ENCODE results near the gene CCNB2. TPM values are rescaled to one million over a fixed set of nuclear protein-coding genes. Genes with fewer than 3 reads are reported as not detected.
"Not testable (repeated sequence)": the region's sequence is repeated elsewhere in the genome, so short reads cannot be mapped to it uniquely, and the experiment has no call there.

CCNB2 gene
- total RNA-seq (2014; rRNA removed; shearing (Covaris generic)) = 92.3 and 116 TPM in 2 replicates
- polyA plus RNA-seq (2015; cell fraction: cytosol; rRNA removed) = 115 and 119 TPM in 2 replicates
- polyA plus RNA-seq (2015; cell fraction: nucleus; rRNA removed) = 108 and 124 TPM in 2 replicates

- peak; percentile 95 for DNase-seq (ENCODE audit: low read depth)
Measured at GRCh38 chr15:59104912-59105732, at the start of gene CCNB2. Gene CCNB2, plus strand, starts transcription at chr15:59105146. Its CDS starts 123 bp downstream, at chr15:59105269.

GRCh38 chr15:59059076-59059597 lies 45.8 kb upstream of the CCNB2 start:
- DNase-seq (ENCODE audit: low read depth) = no peak

DNA sequence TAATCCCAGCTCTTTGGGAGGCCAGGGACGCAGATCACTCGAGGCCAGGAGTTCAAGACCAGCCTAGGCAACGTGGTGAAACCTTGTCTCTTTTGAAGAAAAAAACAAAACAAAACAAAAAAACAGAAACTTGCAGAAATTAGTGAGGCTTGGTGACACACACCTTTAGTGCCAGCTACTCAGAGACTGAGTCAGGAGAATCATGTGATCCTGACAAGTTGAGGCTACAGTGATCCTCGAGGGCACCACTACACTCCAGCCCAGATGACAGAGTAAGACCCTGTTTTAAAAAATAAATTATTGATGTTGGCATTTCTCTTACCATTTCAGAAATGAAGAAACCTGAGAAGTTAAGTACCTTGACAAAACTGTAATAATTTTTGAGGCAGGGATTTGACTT lies 44.6 kb upstream of the CCNB2 start:
- DNase-seq (ENCODE audit: low read depth) = no peak

- DNase-seq (ENCODE audit: low read depth) = no peak
Measured at GRCh38 chr15:59063042-59063441, 41.9 kb upstream of the CCNB2 start.

DNA sequence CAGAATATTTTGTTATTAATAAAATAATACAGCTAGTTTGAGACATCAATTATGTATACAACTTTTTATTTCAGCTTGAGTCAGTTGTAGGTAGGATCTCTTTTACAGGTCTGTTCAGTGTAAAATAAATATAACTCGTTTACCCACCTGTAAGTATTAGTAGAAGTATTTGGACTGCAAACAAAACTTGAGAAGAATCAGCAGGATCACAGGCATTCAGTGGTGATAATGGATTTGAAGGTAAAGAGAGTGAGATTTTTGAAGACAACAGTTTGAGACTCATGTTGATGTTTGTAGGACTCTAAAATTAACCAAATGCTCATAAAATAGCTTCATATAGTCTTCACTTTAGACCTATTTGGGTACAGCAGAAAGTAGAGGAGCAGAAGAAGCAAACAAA lies 35.5 kb upstream of the CCNB2 start:
- DNase-seq (ENCODE audit: low read depth) = no peak

GRCh38 chr15:59074607-59075006 lies 30.3 kb upstream of the CCNB2 start:
- no peak for DNase-seq (ENCODE audit: low read depth)

- no peak for DNase-seq (ENCODE audit: low read depth)
Measured at GRCh38 chr15:59087731-59088130, 17.2 kb upstream of the CCNB2 start.

DNA sequence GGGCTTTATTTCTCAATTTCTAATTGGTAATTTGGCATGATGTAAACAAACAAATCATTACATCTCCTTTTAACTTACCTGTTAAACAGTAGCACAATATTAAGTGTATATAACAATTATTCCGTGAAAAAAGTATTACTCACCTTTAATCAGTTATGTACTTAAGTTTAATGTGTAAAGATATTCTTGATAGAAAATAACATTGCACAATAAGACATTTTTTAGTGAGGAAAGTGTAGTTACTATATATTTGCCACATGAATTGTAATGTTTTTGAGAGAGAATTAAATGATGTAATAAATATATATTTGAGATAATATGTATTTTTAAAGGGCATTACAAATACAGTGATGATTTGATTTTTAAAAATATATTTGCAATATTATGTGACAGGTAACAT lies 10.9 kb upstream of the CCNB2 start:
- no peak for DNase-seq (ENCODE audit: low read depth)

DNA sequence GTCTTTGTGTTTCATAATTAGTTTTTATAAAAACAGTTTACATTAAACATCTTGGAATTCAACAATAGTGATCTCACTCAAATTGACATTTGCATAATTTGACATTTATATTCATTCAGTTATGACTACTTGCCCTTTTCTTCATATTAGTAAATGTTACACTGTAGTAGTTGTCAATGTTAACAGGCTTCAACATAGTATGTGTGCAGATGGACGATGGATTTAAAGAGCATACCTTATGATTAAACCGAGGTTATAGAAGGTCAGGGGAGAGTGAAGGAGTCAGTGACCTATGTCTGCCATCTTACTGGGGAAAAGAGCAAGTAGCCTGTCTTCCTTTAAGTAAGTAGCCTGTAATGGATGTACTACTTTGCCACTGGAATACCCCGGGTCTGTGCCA lies 8.5 kb upstream of the CCNB2 start:
- DNase-seq (ENCODE audit: low read depth) = no peak

- no peak for DNase-seq (ENCODE audit: low read depth)
Measured at GRCh38 chr15:59099162-59099685, 5.7 kb upstream of the CCNB2 start.

DNA sequence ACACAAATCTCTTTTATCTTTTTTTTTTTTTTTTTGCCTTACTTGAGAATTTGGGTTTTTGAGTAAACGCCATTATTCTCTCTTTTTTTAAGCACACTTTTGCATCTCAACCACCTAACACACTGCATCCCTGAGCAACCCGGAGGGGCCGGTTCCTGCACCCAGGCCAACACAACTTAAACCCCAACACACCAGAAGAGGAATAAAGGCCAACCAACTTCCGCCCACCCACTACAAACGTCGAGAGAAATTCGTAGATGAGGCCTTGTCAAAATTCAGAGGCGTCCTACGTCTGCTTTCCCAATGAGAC lies 389 bp upstream of the CCNB2 start:
- DNase-seq (ENCODE audit: low read depth) = no peak

- DNase-seq (ENCODE audit: low read depth) = peak; percentile 5
Measured at GRCh38 chr15:59105854-59106253, 908 bp downstream of the CCNB2 start.

DNA sequence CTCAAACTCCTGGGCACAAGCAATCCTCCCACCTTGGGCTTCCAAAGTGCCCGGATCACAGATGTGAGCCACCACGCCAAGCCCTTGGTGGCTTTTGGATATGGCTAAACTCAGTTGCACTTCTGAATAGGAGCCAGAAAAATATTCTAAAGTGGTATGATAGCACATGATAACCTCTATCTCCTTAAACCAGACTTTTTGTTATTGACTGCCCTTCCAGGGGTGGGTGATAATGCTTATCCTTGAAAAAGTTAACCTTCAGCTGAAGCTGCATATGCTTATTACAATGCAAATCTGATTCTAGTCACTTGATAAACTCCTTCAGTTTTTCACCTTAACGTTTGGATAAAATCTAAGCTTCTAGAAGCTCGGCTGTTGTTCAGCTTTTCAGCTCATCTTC lies 6.3 kb downstream of the CCNB2 start:
- DNase-seq (ENCODE audit: low read depth) = no peak

- DNase-seq (ENCODE audit: low read depth) = no peak
Measured at GRCh38 chr15:59115047-59115446, 10.1 kb downstream of the CCNB2 start.

GRCh38 chr15:59116141-59116540 lies 11.2 kb downstream of the CCNB2 start:
- no peak for DNase-seq (ENCODE audit: low read depth)

GRCh38 chr15:59116771-59117170 lies 11.8 kb downstream of the CCNB2 start:
- DNase-seq (ENCODE audit: low read depth) = no peak

- DNase-seq (ENCODE audit: low read depth) = no peak
Measured at GRCh38 chr15:59119625-59120024, 14.7 kb downstream of the CCNB2 start.

GRCh38 chr15:59120937-59121336 lies 16.0 kb downstream of the CCNB2 start:
- DNase-seq (ENCODE audit: low read depth) = no peak

GRCh38 chr15:59124261-59124660 lies 19.3 kb downstream of the CCNB2 start:
- no peak for DNase-seq (ENCODE audit: low read depth)

- DNase-seq (ENCODE audit: low read depth) = not testable (repeated sequence)
Measured at GRCh38 chr15:59125683-59126082, 20.7 kb downstream of the CCNB2 start.

GRCh38 chr15:59127255-59127654 lies 22.3 kb downstream of the CCNB2 start:
- DNase-seq (ENCODE audit: low read depth) = not testable (repeated sequence)

DNA sequence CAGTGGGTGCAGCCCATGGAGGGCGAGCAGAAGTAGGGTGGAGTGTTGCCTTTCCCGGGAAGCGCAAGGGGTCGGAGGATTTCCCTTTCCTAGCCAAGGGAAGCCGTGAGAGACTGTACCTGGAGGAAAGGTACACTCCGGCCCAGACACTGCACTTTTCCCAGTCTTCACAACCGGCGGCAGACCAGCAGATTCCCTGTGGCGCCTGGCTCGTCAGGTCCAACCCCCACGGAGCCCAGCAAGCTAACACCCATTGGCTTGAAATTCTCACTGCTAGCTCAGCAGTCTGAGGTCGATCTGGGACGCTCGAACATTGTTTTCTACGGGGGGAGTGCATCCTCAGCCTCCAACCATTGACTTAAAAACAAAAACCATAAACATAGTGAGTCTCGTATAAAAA lies 26.5 kb downstream of the CCNB2 start:
- no peak for DNase-seq (ENCODE audit: low read depth)

Data from HT1080 (cell line).